HEK293 (cell line): Measurements from ENCODE around the gene MGAT5B.

Source experiments
- CTCF ChIA-PET: fragments of 350-600 bp; formaldehyde crosslinking; extraction: SDS; loops from one replicate; lab custom pipeline; 2021; ENCODE audit warnings: antibody characterized with exemption; lab: Yijun Ruan, JAX
- POLR2A ChIA-PET: fragments of 300-600 bp; formaldehyde crosslinking; extraction: SDS; loops from one replicate; lab custom pipeline; 2020; ENCODE audit warnings: antibody characterized with exemption, inconsistent platforms; lab: Yijun Ruan, JAX
- H3K27ac ChIP-seq: fragments of 200-500 bp; sonication (Bioruptor generic); 2 replicates; pipeline ENCODE4 v1.5.1; 2014; ENCODE audit warnings: low read depth, low read length, control low read depth, inconsistent platforms; ENCODE audit errors: extremely low read depth
- H3K36me3 ChIP-seq, 2 experiments: fragments of 200-500 bp in 1 of 2; sonication (Bioruptor generic) in 1 of 2; 1 replicate in 1 of 2; 2 replicates in 1 of 2; pipeline ENCODE4 v1.5.1; 2014 to 2017; ENCODE audit warnings: inconsistent platforms in 2 of 2, low read length in 2 of 2; ENCODE audit not compliant: control insufficient read depth in 2 of 2, insufficient read depth in 1 of 2
- H3K4me1 ChIP-seq: fragments of 200-500 bp; sonication (Bioruptor generic); 2 replicates; pipeline ENCODE4 v1.5.1; 2014; ENCODE audit warnings: mild to moderate bottlenecking, low read length, inconsistent platforms; ENCODE audit not compliant: control insufficient read depth, insufficient read depth
- H3K4me3 ChIP-seq: 2 replicates; pipeline ENCODE4 v1.5.1; 2011; ENCODE audit warnings: low read depth, mild to moderate bottlenecking, control low read depth, low read length, moderate library complexity
- H3K9me3 ChIP-seq: fragments of 200-500 bp; sonication (Bioruptor generic); 2 replicates; pipeline ENCODE4 v1.5.1; 2014; ENCODE audit warnings: low read depth, low read length, inconsistent platforms; ENCODE audit not compliant: control insufficient read depth, insufficient read depth
- EGR2 ChIP-seq: fragments of 450-650 bp; formaldehyde crosslinking; IDR thresholded peaks from 2 replicates; pipeline ENCODE4 v1.5.1; 2016; ENCODE audit warnings: low read depth, missing biosample characterization, missing genetic modification characterization
- KLF7 ChIP-seq: fragments of 450-650 bp; formaldehyde crosslinking; IDR thresholded peaks from 2 replicates; pipeline ENCODE4 v1.5.1; 2016; ENCODE audit warnings: missing biosample characterization, missing genetic modification characterization, borderline replicate concordance
- MEIS1 ChIP-seq: sonication (generic); formaldehyde crosslinking; IDR thresholded peaks from 2 replicates; pipeline ENCODE4 v1.8.1; 2022; ENCODE audit warnings: missing genetic modification reagents, mild to moderate bottlenecking, borderline replicate concordance
- ZBTB21 ChIP-seq: fragments of 450-650 bp; formaldehyde crosslinking; IDR thresholded peaks from 2 replicates; pipeline ENCODE4 v1.5.1; 2017; ENCODE audit warnings: missing biosample characterization, missing genetic modification characterization
- ZFHX2 ChIP-seq: fragments of 450-650 bp; formaldehyde crosslinking; conservative IDR thresholded peaks from 2 replicates; pipeline ENCODE4 v1.5.1; 2016; ENCODE audit warnings: missing biosample characterization, missing genetic modification characterization
- ZFP3 ChIP-seq: fragments of 450-650 bp; formaldehyde crosslinking; IDR thresholded peaks from 2 replicates; pipeline ENCODE4 v1.5.1; 2016; ENCODE audit warnings: low read depth, missing biosample characterization, missing genetic modification characterization
- ZFP37 ChIP-seq: fragments of 450-650 bp; formaldehyde crosslinking; IDR thresholded peaks from 2 replicates; pipeline ENCODE4 v1.5.1; 2016; ENCODE audit warnings: missing biosample characterization, missing genetic modification characterization
- ZNF114 ChIP-seq: fragments of 450-650 bp; formaldehyde crosslinking; IDR thresholded peaks from 2 replicates; pipeline ENCODE4 v1.5.0; 2017; ENCODE audit warnings: missing biosample characterization, missing genetic modification characterization
- ZNF138 ChIP-seq: fragments of 450-650 bp; formaldehyde crosslinking; IDR thresholded peaks from 2 replicates; pipeline ENCODE4 v1.5.1; 2016; ENCODE audit warnings: missing biosample characterization, missing genetic modification characterization, borderline replicate concordance
- ZNF211 ChIP-seq: fragments of 450-650 bp; formaldehyde crosslinking; IDR thresholded peaks from 2 replicates; pipeline ENCODE4 v1.5.1; 2016; ENCODE audit warnings: low read depth, missing biosample characterization, missing genetic modification characterization
- ZNF26 ChIP-seq: fragments of 450-650 bp; formaldehyde crosslinking; IDR thresholded peaks from 2 replicates; pipeline ENCODE4 v1.5.1; 2016; ENCODE audit warnings: missing biosample characterization, missing genetic modification characterization
- ZNF266 ChIP-seq: fragments of 450-650 bp; formaldehyde crosslinking; IDR thresholded peaks from 2 replicates; pipeline ENCODE4 v1.5.1; 2016; ENCODE audit warnings: missing biosample characterization, missing genetic modification characterization, low read depth
- ZNF398 ChIP-seq: fragments of 450-650 bp; formaldehyde crosslinking; IDR thresholded peaks from 2 replicates; pipeline ENCODE4 v1.5.1; 2017; ENCODE audit warnings: missing biosample characterization, missing genetic modification characterization
- ZNF600 ChIP-seq: fragments of 450-650 bp; formaldehyde crosslinking; IDR thresholded peaks from 2 replicates; pipeline ENCODE4 v1.5.1; 2016; ENCODE audit warnings: missing biosample characterization, missing genetic modification characterization
- ZNF626 ChIP-seq: fragments of 450-650 bp; sonication (Bioruptor Pico); formaldehyde crosslinking; IDR thresholded peaks from 2 replicates; pipeline ENCODE4 v1.5.1; 2018; ENCODE audit warnings: missing biosample characterization, missing genetic modification characterization, inconsistent platforms
- ZNF658 ChIP-seq: fragments of 450-650 bp; formaldehyde crosslinking; IDR thresholded peaks from 2 replicates; pipeline ENCODE4; 2016; ENCODE audit warnings: missing biosample characterization, missing genetic modification characterization
- ZNF776 ChIP-seq: fragments of 450-650 bp; formaldehyde crosslinking; IDR thresholded peaks from 2 replicates; pipeline ENCODE4 v1.5.0; 2017; ENCODE audit warnings: missing biosample characterization, missing genetic modification characterization, borderline replicate concordance
- ZNF791 ChIP-seq: fragments of 450-650 bp; formaldehyde crosslinking; IDR thresholded peaks from 2 replicates; pipeline ENCODE4 v1.5.1; 2016; ENCODE audit warnings: missing biosample characterization, missing genetic modification characterization

The MGAT5B gene

GRCh38 chr17:76820561-76820960 is 47.6 kb upstream of the MGAT5B start:
- Histone ChIP-seq H3K36me3 (no peaks in the 10 kb centered on the region), H3K4me1 (no peaks in the 10 kb centered on the region; the same call in 1 of the 2 replicates), H3K27ac (no peak overlapping the region), H3K4me3 (no peak overlapping the region), H3K9me3 (no peaks in the 10 kb centered on the region)
- no peak for TF ChIP-seq ZNF776 (tag by site-specific recombination)
- no peak for TF ChIP-seq ZNF26
- ChIA-PET POLR2A (no interaction called here), CTCF (interaction anchor here (0.9 to 1.3 kb wide), 2 partner anchors 10 to 246 kb away, joined by 3 to 4 read pairs; no protein-coding TSS in a partner anchor)

GRCh38 chr17:76822184-76822778 is 45.9 kb upstream of the MGAT5B start:
- Histone ChIP-seq H3K36me3 (no peaks in the 10 kb centered on the region), H3K4me1 (no peaks in the 10 kb centered on the region; the same call in 1 of the 2 replicates), H3K27ac (no peak overlapping the region), H3K9me3 (no peaks in the 10 kb centered on the region)
- no peak for TF ChIP-seq ZNF600 (tag by site-specific recombination)
- TF ChIP-seq MEIS1 (CRISPR knock-in tag), result no peak
- TF ChIP-seq KLF7, result no peak
- TF ChIP-seq ZNF791 (tag by site-specific recombination), result no peak
- TF ChIP-seq ZNF114, result no peak
- TF ChIP-seq ZNF398 (tag by site-specific recombination), result no peak
- no peak for TF ChIP-seq ZNF626 (tag by site-specific recombination)
- TF ChIP-seq EGR2 (tag by site-specific recombination), result peak; percentile 62
- no peak for TF ChIP-seq ZNF266
- no peak for TF ChIP-seq ZNF658
- no peak for TF ChIP-seq ZNF138 (tag by site-specific recombination)
- peak; percentile 32; the same call in 1 of the 2 replicates for TF ChIP-seq ZFHX2 (tag by site-specific recombination)
- TF ChIP-seq ZBTB21 (tag by site-specific recombination), result no peak
- no peak for TF ChIP-seq ZFP3 (tag by site-specific recombination)
- TF ChIP-seq ZNF211 (tag by site-specific recombination), result no peak
- no peak for TF ChIP-seq ZFP37 (tag by site-specific recombination)
- TF ChIP-seq, all 188 proteins: peak for 2
- CTCF ChIA-PET, result interaction anchor here (1.0 to 1.3 kb wide), 3 partner anchors 17 to 234 kb away, joined by 4 to 5 read pairs (median 5); partner anchors contain the start of gene MGAT5B
- H3K4me3 ChIP-seq, result no peak overlapping the region
- POLR2A ChIA-PET, result no interaction called here

- CTCF ChIA-PET, result no interaction called here
These were observed 44.1 kb upstream of the MGAT5B start for GRCh38 chr17:76824093-76824492.

More at GRCh38 chr17:76824093-76824492, 44.1 kb upstream of the MGAT5B start:
- POLR2A ChIA-PET, result no interaction called here
- Histone ChIP-seq H3K4me1 (no peaks in the 10 kb centered on the region; the same call in 1 of the 2 replicates), H3K4me3 (no peak overlapping the region), H3K36me3 (no peaks in the 10 kb centered on the region), H3K27ac (no peak overlapping the region), H3K9me3 (no peaks in the 10 kb centered on the region)
- TF ChIP-seq ZNF626 (tag by site-specific recombination), result no peak
